Activated T-helper 2 cell treated with anti-CD3 and anti-CD28 coated beads, Interferon-gamma antibody, Interleukin-2, Interleukin-4, amounts not matched to agents 10 μg/mL and 5 μg/mL and 100 μg/mL, durations not matched to agents 14 hours and 24 hours and 36 hours (primary cell): ENCODE measurements around the gene ITPR2. TPM values are rescaled to one million over a fixed set of nuclear protein-coding genes. Genes with fewer than 3 reads are reported as not detected.
"Not testable (repeated sequence)": the region's sequence is repeated elsewhere in the genome, so short reads cannot be mapped to it uniquely, and the experiment has no call there.

ENCODE experiments used
- DNase-seq: peaks from one replicate; pipeline ENCODE4 v3.0.0; 2021; ENCODE audit warnings: low spot score
- H3K27ac Mint-ChIP-seq: one replicate; pipeline ENCODE4 v1.8.0; 2021; ENCODE audit warnings: mixed read lengths
- H3K27me3 Mint-ChIP-seq: one replicate; pipeline ENCODE4 v1.8.0; 2021; ENCODE audit warnings: low read depth, mixed read lengths
- H3K36me3 Mint-ChIP-seq: one replicate; pipeline ENCODE4 v1.8.0; 2021; ENCODE audit warnings: low read depth, mixed read lengths
- H3K4me1 Mint-ChIP-seq: one replicate; pipeline ENCODE4 v1.8.0; 2021; ENCODE audit warnings: low read depth, mixed read lengths
- H3K4me3 Mint-ChIP-seq: one replicate; pipeline ENCODE4 v1.8.0; 2021; ENCODE audit warnings: low read depth, mild to moderate bottlenecking, moderate library complexity, mixed read lengths
- H3K9me3 Mint-ChIP-seq: one replicate; pipeline ENCODE4 v1.8.0; 2021; ENCODE audit warnings: mixed read lengths
- intact Hi-C: fragments of 100-400 bp; cut with micrococcal nuclease; formaldehyde crosslinking; loops from one replicate; pipeline ENCODE4 v1.15.1; 2023
- total RNA-seq: library from RNA; stranded (reverse); gene quantifications from 2 replicates; pipeline ENCODE4 v1.2.3, GENCODE V29; 2022

Gene ITPR2
- total RNA-seq, 1 donor from 2014 or later: 49.3 TPM

GRCh38 chr12:26790645-26790994 lies 42.4 kb downstream of the ITPR2 start:
- DNase-seq: no peak
- intact Hi-C loops: no loop called here

DNA sequence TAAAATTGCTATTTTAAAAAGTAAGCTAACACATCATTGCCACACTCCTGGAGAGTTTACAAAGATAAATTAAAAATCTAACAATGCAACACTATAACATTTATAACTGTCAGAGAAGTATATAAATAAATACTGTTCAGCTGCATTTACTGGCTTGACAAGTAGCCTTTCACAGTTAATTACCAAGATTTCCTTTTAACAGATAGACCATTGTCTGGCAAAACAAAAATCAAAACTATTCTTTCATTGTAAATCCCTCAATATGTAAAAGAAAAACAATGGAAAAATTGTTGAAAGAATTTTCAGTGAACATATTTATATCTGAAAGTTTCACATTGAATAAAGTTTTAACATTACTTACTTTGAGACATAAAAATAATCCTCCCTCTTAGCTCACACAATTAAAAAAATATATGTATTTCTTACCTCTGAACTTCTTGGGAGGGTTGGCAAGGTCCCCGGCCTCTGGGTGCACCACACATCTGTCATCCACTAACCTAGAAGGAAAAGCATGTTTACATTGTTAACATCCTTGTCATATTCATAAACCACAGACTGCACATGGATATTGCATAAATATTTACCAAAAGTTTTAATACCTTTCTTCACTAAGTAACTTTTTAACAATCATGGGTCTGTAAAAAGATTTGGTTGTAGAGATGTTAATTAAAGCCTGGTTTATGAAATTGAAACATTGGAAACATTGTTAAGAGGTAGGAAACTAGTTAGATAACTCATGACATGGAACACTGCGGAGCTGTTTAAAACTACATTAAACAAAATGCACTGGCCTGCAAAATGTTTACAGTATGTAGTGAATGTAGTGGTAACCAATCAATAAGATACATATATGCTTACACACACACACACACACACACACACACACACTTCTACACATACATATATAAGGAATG lies 43.0 kb downstream of the ITPR2 start:
- H3K27me3 Mint-ChIP-seq: no peaks in the 10 kb centered on the region
- H3K9me3 Mint-ChIP-seq: no peaks in the 10 kb centered on the region
- intact Hi-C loops: no loop called here
- no peak for DNase-seq
- H3K4me3 Mint-ChIP-seq: no peak overlapping the region
- H3K36me3 Mint-ChIP-seq: peaks cover 19% of the 10 kb centered on the region
- no peak overlapping the region for H3K27ac Mint-ChIP-seq
- H3K4me1 Mint-ChIP-seq: peaks cover 17% of the 10 kb centered on the region

More at GRCh38 chr12:26790645-26790994, 42.4 kb downstream of the ITPR2 start:
- no peaks in the 10 kb centered on the region for H3K9me3 Mint-ChIP-seq
- no peaks in the 10 kb centered on the region for H3K27me3 Mint-ChIP-seq
- no peak overlapping the region for H3K4me3 Mint-ChIP-seq
- H3K27ac Mint-ChIP-seq: no peak overlapping the region
- H3K36me3 Mint-ChIP-seq: peaks cover 19% of the 10 kb centered on the region
- H3K4me1 Mint-ChIP-seq: peaks cover 17% of the 10 kb centered on the region

GRCh38 chr12:26786865-26787514 lies 46.0 kb downstream of the ITPR2 start:
- peaks cover 30% of the 10 kb centered on the region for H3K36me3 Mint-ChIP-seq
- H3K27ac Mint-ChIP-seq: no peak overlapping the region
- intact Hi-C loops: no loop called here
- H3K4me1 Mint-ChIP-seq: peaks cover 16% of the 10 kb centered on the region
- DNase-seq: no peak
- no peaks in the 10 kb centered on the region for H3K9me3 Mint-ChIP-seq
- H3K4me3 Mint-ChIP-seq: no peak overlapping the region
- H3K27me3 Mint-ChIP-seq: no peaks in the 10 kb centered on the region

GRCh38 chr12:26786491-26786864 lies 46.5 kb downstream of the ITPR2 start:
- intact Hi-C loops: no loop called here
- no peaks in the 10 kb centered on the region for H3K27me3 Mint-ChIP-seq
- H3K9me3 Mint-ChIP-seq: no peaks in the 10 kb centered on the region
- H3K4me1 Mint-ChIP-seq: peaks cover 13% of the 10 kb centered on the region
- no peak overlapping the region for H3K27ac Mint-ChIP-seq
- no peak overlapping the region for H3K4me3 Mint-ChIP-seq
- no peak for DNase-seq
- peaks cover 32% of the 10 kb centered on the region for H3K36me3 Mint-ChIP-seq

GRCh38 chr12:26783816-26784379 lies 49.1 kb downstream of the ITPR2 start:
- DNase-seq, H3K4me3 Mint-ChIP-seq, H3K27me3 Mint-ChIP-seq, H3K4me1 Mint-ChIP-seq, H3K27ac Mint-ChIP-seq, intact Hi-C loops, H3K9me3 Mint-ChIP-seq: not testable (repeated sequence)
- H3K36me3 Mint-ChIP-seq: peaks cover 47% of the 10 kb centered on the region

GRCh38 chr12:26783131-26783526 lies 49.9 kb downstream of the ITPR2 start:
- no peaks in the 10 kb centered on the region for H3K4me1 Mint-ChIP-seq
- peaks cover 13% of the 10 kb centered on the region for H3K9me3 Mint-ChIP-seq
- no peak overlapping the region for H3K27ac Mint-ChIP-seq

GRCh38 chr12:26782372-26783130 lies 50.4 kb downstream of the ITPR2 start:
- no peak overlapping the region for H3K27ac Mint-ChIP-seq
- H3K9me3 Mint-ChIP-seq: peaks cover 18% of the 10 kb centered on the region
- DNase-seq: no peak
- no peaks in the 10 kb centered on the region for H3K27me3 Mint-ChIP-seq
- H3K4me3 Mint-ChIP-seq: no peak overlapping the region
- intact Hi-C loops: no loop called here
- H3K36me3 Mint-ChIP-seq: peaks cover 51% of the 10 kb centered on the region
- H3K4me1 Mint-ChIP-seq: no peaks in the 10 kb centered on the region

More at GRCh38 chr12:26783131-26783526, 49.9 kb downstream of the ITPR2 start:
- intact Hi-C loops: no loop called here
- Mint-ChIP-seq H3K36me3 (peaks cover 47% of the 10 kb centered on the region), H3K27me3 (no peaks in the 10 kb centered on the region), H3K4me3 (no peak overlapping the region)
- no peak for DNase-seq

GRCh38 chr12:26780656-26781055 lies 52.3 kb downstream of the ITPR2 start:
- Mint-ChIP-seq H3K36me3 (peaks cover 58% of the 10 kb centered on the region), H3K9me3 (peaks cover 34% of the 10 kb centered on the region)
- H3K4me3 Mint-ChIP-seq, intact Hi-C loops, H3K27ac Mint-ChIP-seq, H3K4me1 Mint-ChIP-seq, DNase-seq, H3K27me3 Mint-ChIP-seq: not testable (repeated sequence)

DNA sequence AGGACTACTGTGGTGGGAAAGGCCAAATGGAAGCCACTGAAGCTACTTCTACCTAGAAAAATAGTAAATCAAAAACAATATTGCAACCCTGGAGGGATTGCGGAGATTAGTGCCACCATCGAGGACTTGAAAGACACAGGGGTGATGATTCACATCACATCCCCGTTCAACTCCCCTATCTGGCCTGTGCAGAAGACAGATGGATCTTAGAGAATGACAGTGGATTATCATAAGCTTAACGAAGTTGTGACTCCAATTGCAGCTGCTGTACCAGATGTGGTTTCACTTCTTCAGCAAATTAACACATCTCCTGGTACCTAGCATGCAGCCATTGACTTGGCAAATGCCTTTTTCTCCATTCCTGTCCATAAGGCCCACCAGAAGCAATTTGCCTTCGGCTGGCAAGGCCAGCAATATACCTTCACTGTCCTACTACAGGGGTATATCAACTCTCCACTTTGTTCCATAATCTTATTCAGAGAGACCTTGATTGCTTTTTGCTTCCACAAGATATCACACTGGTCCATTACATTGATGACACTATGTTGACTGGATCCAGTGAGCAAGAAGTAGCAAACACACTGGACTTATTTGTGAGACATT lies 54.7 kb downstream of the ITPR2 start:
- H3K27me3 Mint-ChIP-seq, H3K27ac Mint-ChIP-seq, H3K4me1 Mint-ChIP-seq, H3K4me3 Mint-ChIP-seq, DNase-seq, intact Hi-C loops: not testable (repeated sequence)
- Mint-ChIP-seq H3K36me3 (peaks cover 69% of the 10 kb centered on the region), H3K9me3 (peaks cover 34% of the 10 kb centered on the region)

DNA sequence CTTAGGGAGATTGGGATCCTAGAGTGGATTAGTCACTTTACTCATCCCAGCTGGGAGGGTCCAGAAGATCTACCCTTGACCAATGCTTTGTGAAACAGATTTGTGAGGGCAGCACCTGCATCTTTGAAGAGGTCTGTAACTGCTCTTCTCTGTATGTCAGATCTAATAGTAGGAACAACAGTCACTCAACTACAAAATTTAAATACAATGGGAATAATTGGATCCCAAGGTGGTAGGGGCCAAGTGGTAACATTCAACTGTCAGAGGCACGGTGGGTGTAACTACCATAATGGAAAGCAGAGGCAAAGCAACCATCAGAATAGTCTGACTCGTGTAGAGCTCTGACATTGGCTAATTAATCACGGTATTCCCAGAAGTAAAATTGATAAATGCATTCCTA lies 55.8 kb downstream of the ITPR2 start:
- H3K36me3 Mint-ChIP-seq: peaks cover 68% of the 10 kb centered on the region
- H3K4me3 Mint-ChIP-seq: no peak overlapping the region
- H3K27ac Mint-ChIP-seq: no peak overlapping the region
- peaks cover 34% of the 10 kb centered on the region for H3K9me3 Mint-ChIP-seq
- DNase-seq: no peak
- H3K27me3 Mint-ChIP-seq: no peaks in the 10 kb centered on the region
- peaks cover 6% of the 10 kb centered on the region for H3K4me1 Mint-ChIP-seq
- intact Hi-C loops: no loop called here

GRCh38 chr12:26775991-26776390 lies 57.0 kb downstream of the ITPR2 start:
- intact Hi-C loops, H3K27ac Mint-ChIP-seq, DNase-seq, H3K4me3 Mint-ChIP-seq, H3K4me1 Mint-ChIP-seq, H3K27me3 Mint-ChIP-seq: not testable (repeated sequence)
- peaks cover 34% of the 10 kb centered on the region for H3K9me3 Mint-ChIP-seq
- H3K36me3 Mint-ChIP-seq: peaks cover 61% of the 10 kb centered on the region

DNA sequence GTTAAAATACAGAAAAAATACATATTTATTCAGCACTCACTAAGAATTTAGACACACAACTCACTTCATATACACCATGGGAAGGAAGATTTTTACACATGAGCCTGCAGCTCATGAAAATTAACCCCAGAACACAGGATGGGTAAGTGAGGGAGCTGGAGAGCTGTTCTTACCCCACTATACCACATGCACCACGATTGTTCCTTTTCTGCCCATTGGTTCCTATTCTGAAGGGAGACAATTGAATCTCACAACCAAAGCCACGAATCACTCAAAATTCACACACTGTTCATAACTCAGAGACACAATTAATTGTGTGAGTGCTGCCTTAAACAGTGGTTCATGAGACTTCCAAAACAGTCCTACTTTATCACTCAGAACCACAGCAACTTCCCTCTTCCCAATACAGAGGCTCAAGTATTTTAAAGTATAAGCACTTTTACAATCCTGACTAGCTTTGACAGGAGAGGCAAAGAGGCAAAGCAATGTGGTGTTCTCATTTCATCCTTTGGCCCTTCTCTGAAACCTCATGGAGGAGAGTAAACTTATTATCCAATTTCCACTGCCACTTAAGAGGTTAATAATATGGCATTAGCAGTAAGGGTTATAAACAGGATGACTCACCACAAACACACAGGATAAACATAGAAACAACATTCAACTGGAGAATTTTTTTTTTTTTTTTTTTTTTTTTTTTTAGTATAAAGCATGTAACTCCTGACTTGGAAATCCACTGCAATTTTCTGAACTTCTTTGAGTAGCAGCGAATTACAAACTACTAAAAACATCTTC lies 59.5 kb downstream of the ITPR2 start:
- Mint-ChIP-seq H3K27me3 (no peaks in the 10 kb centered on the region), H3K9me3 (peaks cover 23% of the 10 kb centered on the region), H3K36me3 (peaks cover 60% of the 10 kb centered on the region), H3K27ac (no peak overlapping the region), H3K4me1 (peaks cover 13% of the 10 kb centered on the region), H3K4me3 (no peak overlapping the region)
- intact Hi-C loops: no loop called here
- DNase-seq: no peak
